ENCODE measurements around the gene ARHGAP23. TPM values are rescaled to one million over a fixed set of nuclear protein-coding genes. Genes with fewer than 3 reads are reported as not detected.
"Not testable (repeated sequence)": the region's sequence is repeated elsewhere in the genome, so short reads cannot be mapped to it uniquely, and the experiment has no call there.

ARHGAP23 gene
- total RNA-seq, 1 donor from 2014 or later: 58.3 TPM

GRCh38 chr17:38471253-38471652 lies 43.0 kb downstream of the ARHGAP23 start:
- DNase-seq; intact Hi-C loops (cut with DNase I); ATAC-seq (ENCODE audit: poor library complexity): not testable (repeated sequence)

GRCh38 chr17:38474666-38475065 lies 46.4 kb downstream of the ARHGAP23 start:
- intact Hi-C loops (cut with DNase I): loop anchor here (5.0 kb wide), 1 partner anchor 32 kb away; no protein-coding TSS in a partner anchor
- DNase-seq; ATAC-seq (ENCODE audit: poor library complexity): not testable (repeated sequence)

GRCh38 chr17:38476549-38476948 lies 48.3 kb downstream of the ARHGAP23 start:
- ATAC-seq (ENCODE audit: poor library complexity) (no peak), DNase-seq (peak; percentile 35)
- intact Hi-C loops (cut with DNase I): loop anchor here (5.0 kb wide), 1 partner anchor 34 kb away; no protein-coding TSS in a partner anchor

GRCh38 chr17:38477417-38477816 lies 49.2 kb downstream of the ARHGAP23 start:
- DNase-seq: peak; percentile 10
- intact Hi-C loops (cut with DNase I): loop anchor here (5.0 kb wide), 1 partner anchor 35 kb away; no protein-coding TSS in a partner anchor

GRCh38 chr17:38477951-38478350 lies 49.7 kb downstream of the ARHGAP23 start:
- peak; percentile 15 for DNase-seq
- intact Hi-C loops (cut with DNase I): loop anchor here (5.0 kb wide), 1 partner anchor 36 kb away; no protein-coding TSS in a partner anchor
- not testable (repeated sequence) for ATAC-seq (ENCODE audit: poor library complexity)

More at GRCh38 chr17:38477417-38477816, 49.2 kb downstream of the ARHGAP23 start:
- ATAC-seq (ENCODE audit: poor library complexity): not testable (repeated sequence)

GRCh38 chr17:38478667-38479066 lies 50.4 kb downstream of the ARHGAP23 start:
- not testable (repeated sequence) for ATAC-seq (ENCODE audit: poor library complexity)
- intact Hi-C loops (cut with DNase I): loop anchor here (5.0 kb wide), 1 partner anchor 36 kb away; no protein-coding TSS in a partner anchor
- DNase-seq: peak; percentile 20

GRCh38 chr17:38482039-38482699 lies 53.9 kb downstream of the ARHGAP23 start:
- peak; percentile 41 for DNase-seq
- intact Hi-C loops (cut with DNase I); ATAC-seq (ENCODE audit: poor library complexity): not testable (repeated sequence)

GRCh38 chr17:38482700-38483043 lies 54.4 kb downstream of the ARHGAP23 start:
- DNase-seq: peak; percentile 3
- intact Hi-C loops (cut with DNase I); ATAC-seq (ENCODE audit: poor library complexity): not testable (repeated sequence)

GRCh38 chr17:38484242-38485145 lies 56.2 kb downstream of the ARHGAP23 start:
- intact Hi-C loops (cut with DNase I): not testable (repeated sequence)
- ATAC-seq (ENCODE audit: poor library complexity): peak; percentile 97
- DNase-seq: peak; percentile 81

GRCh38 chr17:38485146-38485468 lies 56.8 kb downstream of the ARHGAP23 start:
- DNase-seq: no peak
- intact Hi-C loops (cut with DNase I): no loop called here
- ATAC-seq (ENCODE audit: poor library complexity): no peak

- intact Hi-C loops (cut with DNase I): loop anchor here (2.0 kb wide), 1 partner anchor 63 kb away; no protein-coding TSS in a partner anchor
- not testable (repeated sequence) for ATAC-seq (ENCODE audit: poor library complexity); DNase-seq
These were observed 57.5 kb downstream of the ARHGAP23 start for GRCh38 chr17:38485681-38486298.

- intact Hi-C loops (cut with DNase I): loop anchor here (5.0 kb wide), 1 partner anchor 178 kb away; no protein-coding TSS in a partner anchor
- DNase-seq: peak; percentile 37
- not testable (repeated sequence) for ATAC-seq (ENCODE audit: poor library complexity)
These were observed 61.5 kb downstream of the ARHGAP23 start for GRCh38 chr17:38489774-38490173.

GRCh38 chr17:38491346-38492066 lies 63.2 kb downstream of the ARHGAP23 start:
- DNase-seq; ATAC-seq (ENCODE audit: poor library complexity): not testable (repeated sequence)
- intact Hi-C loops (cut with DNase I): loop anchor here (5.0 kb wide), 1 partner anchor 176 kb away; no protein-coding TSS in a partner anchor

GRCh38 chr17:38492067-38493040 lies 64.1 kb downstream of the ARHGAP23 start:
- ATAC-seq (ENCODE audit: poor library complexity): peak; percentile 70
- DNase-seq: peak; percentile 94
- intact Hi-C loops (cut with DNase I): loop anchor here (5.0 kb wide), 1 partner anchor 175 kb away; no protein-coding TSS in a partner anchor

- DNase-seq; ATAC-seq (ENCODE audit: poor library complexity): not testable (repeated sequence)
- intact Hi-C loops (cut with DNase I): loop anchor here (5.0 kb wide), 1 partner anchor 173 kb away; no protein-coding TSS in a partner anchor
These were observed 65.9 kb downstream of the ARHGAP23 start for GRCh38 chr17:38494152-38494551.

- ATAC-seq (ENCODE audit: poor library complexity); intact Hi-C loops (cut with DNase I); DNase-seq: not testable (repeated sequence)
These were observed 69.4 kb downstream of the ARHGAP23 start for GRCh38 chr17:38497656-38498055.

- intact Hi-C loops (cut with DNase I): no loop called here
- DNase-seq: no peak
- ATAC-seq (ENCODE audit: poor library complexity): no peak
These were observed 70.1 kb downstream of the ARHGAP23 start for GRCh38 chr17:38498353-38498752.
